ENCODE results near the gene CANT1.

DNA sequence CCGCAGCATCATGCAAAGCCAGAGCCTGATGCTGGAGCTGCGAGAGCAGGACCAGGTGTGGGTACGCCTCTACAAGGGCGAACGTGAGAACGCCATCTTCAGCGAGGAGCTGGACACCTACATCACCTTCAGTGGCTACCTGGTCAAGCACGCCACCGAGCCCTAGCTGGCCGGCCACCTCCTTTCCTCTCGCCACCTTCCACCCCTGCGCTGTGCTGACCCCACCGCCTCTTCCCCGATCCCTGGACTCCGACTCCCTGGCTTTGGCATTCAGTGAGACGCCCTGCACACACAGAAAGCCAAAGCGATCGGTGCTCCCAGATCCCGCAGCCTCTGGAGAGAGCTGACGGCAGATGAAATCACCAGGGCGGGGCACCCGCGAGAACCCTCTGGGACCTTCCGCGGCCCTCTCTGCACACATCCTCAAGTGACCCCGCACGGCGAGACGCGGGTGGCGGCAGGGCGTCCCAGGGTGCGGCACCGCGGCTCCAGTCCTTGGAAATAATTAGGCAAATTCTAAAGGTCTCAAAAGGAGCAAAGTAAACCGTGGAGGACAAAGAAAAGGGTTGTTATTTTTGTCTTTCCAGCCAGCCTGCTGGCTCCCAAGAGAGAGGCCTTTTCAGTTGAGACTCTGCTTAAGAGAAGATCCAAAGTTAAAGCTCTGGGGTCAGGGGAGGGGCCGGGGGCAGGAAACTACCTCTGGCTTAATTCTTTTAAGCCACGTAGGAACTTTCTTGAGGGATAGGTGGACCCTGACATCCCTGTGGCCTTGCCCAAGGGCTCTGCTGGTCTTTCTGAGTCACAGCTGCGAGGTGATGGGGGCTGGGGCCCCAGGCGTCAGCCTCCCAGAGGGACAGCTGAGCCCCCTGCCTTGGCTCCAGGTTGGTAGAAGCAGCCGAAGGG is 38.6 kb upstream of the CANT1 start:
- TF ChIP-seq, protein P1, sequence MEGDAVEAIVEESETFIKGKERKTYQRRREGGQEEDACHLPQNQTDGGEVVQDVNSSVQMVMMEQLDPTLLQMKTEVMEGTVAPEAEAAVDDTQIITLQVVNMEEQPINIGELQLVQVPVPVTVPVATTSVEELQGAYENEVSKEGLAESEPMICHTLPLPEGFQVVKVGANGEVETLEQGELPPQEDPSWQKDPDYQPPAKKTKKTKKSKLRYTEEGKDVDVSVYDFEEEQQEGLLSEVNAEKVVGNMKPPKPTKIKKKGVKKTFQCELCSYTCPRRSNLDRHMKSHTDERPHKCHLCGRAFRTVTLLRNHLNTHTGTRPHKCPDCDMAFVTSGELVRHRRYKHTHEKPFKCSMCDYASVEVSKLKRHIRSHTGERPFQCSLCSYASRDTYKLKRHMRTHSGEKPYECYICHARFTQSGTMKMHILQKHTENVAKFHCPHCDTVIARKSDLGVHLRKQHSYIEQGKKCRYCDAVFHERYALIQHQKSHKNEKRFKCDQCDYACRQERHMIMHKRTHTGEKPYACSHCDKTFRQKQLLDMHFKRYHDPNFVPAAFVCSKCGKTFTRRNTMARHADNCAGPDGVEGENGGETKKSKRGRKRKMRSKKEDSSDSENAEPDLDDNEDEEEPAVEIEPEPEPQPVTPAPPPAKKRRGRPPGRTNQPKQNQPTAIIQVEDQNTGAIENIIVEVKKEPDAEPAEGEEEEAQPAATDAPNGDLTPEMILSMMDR (conservative IDR thresholded peaks at IDR 0.05; ENCODE audit: low read depth, low read length) = no peak
- no peak for TF ChIP-seq EZH2 (IDR thresholded peaks at IDR 0.05; ENCODE audit: borderline replicate concordance, low read depth, low read length, poor library complexity, severe bottlenecking)
